SU-DHL-6 (cell line): ENCODE measurements around the gene DIO2.

ENCODE experiments used
- CTCF ChIP-seq: fragments of 200-600 bp; sonication (generic); IDR thresholded peaks from one replicate; pipeline ENCODE4 v1.5.1; 2017; ENCODE audit warnings: antibody characterized with exemption, mild to moderate bottlenecking, low read length, moderate library complexity; ENCODE audit not compliant: insufficient read depth, poor library complexity, severe bottlenecking
- EZH2phosphoT487 ChIP-seq: fragments of 200-600 bp; sonication (generic), shearing (Covaris generic); conservative IDR thresholded peaks from 2 replicates; pipeline ENCODE4 v1.6.1; 2018; ENCODE audit warnings: mild to moderate bottlenecking, antibody characterized with exemption, low read length, moderate library complexity, mixed read lengths

- no peak for TF ChIP-seq CTCF
- no peak for TF ChIP-seq EZH2phosphoT487
These were observed 38.8 kb downstream of the DIO2 start for GRCh38 chr14:80172375-80173051.
